Lower lobe of right lung (tissue), 2 donors: ENCODE data around the gene PAF1. TPM values are rescaled to one million over a fixed set of nuclear protein-coding genes. Genes with fewer than 3 reads are reported as not detected.

Source experiments
- ATAC-seq, 2 donors: fragments of 200-7000 bp; cut with Tn5 transposase; one replicate each; pipeline ENCODE4 v1.9.1; 2020 to 2022; ENCODE audit warnings: mild to moderate bottlenecking in 2 of 2, moderate library complexity in 2 of 2
- DNase-seq: peaks from one replicate; pipeline ENCODE4 v3.0.0-alpha.2; 2020
- H3K27ac ChIP-seq: fragments of 200-600 bp; one replicate; pipeline ENCODE4 v1.8.0; 2022
- H3K27me3 ChIP-seq: fragments of 200-600 bp; one replicate; pipeline ENCODE4 v1.8.0; 2022; ENCODE audit warnings: low read depth
- H3K36me3 ChIP-seq: fragments of 200-600 bp; one replicate; pipeline ENCODE4 v1.8.0; 2022; ENCODE audit warnings: mild to moderate bottlenecking
- H3K4me1 ChIP-seq: fragments of 200-600 bp; one replicate; pipeline ENCODE4 v1.8.0; 2022
- H3K4me3 ChIP-seq: fragments of 200-600 bp; one replicate; pipeline ENCODE4 v1.8.0; 2022; ENCODE audit warnings: mild to moderate bottlenecking
- H3K9me3 ChIP-seq: fragments of 200-600 bp; one replicate; pipeline ENCODE4 v1.8.0; 2022
- intact Hi-C: fragments of 100-400 bp; cut with DNase I; formaldehyde crosslinking; loops from one replicate; pipeline ENCODE4 v1.11.0; 2022
- total RNA-seq: library from RNA; stranded (reverse); fragmentation: NEBNext Ultra II Directional; extraction: Animal tissue kit (Norgen Biotek cat#: 25700); gene quantifications from one replicate; pipeline ENCODE4 v1.2.1, GENCODE V29; 2021
- TF ChIP-seq, protein P1 (sequence below): fragments of 200-600 bp; IDR thresholded peaks from one replicate; pipeline ENCODE4 v1.8.0; 2022; ENCODE audit warnings: antibody characterized with exemption, mild to moderate bottlenecking
- donor health status: DM: no; HTN: yes; CAD: no; lungs with severe emphysema.

Gene PAF1
- total RNA-seq, 1 donor from 2014 or later = 33.7 TPM

GRCh38 chr19:39412867-39413271 lies 22.0 kb upstream of the PAF1 start:
- Histone ChIP-seq H3K4me3 (peak overlapping the region; percentile 97), H3K27ac (peak overlapping the region; percentile 100), H3K4me1 (peaks cover 31% of the 10 kb centered on the region), H3K27me3 (no peaks in the 10 kb centered on the region), H3K36me3 (peaks cover 15% of the 10 kb centered on the region), H3K9me3 (no peaks in the 10 kb centered on the region)
- ATAC-seq (no peak), DNase-seq (no peak)
- TF ChIP-seq, protein P1, sequence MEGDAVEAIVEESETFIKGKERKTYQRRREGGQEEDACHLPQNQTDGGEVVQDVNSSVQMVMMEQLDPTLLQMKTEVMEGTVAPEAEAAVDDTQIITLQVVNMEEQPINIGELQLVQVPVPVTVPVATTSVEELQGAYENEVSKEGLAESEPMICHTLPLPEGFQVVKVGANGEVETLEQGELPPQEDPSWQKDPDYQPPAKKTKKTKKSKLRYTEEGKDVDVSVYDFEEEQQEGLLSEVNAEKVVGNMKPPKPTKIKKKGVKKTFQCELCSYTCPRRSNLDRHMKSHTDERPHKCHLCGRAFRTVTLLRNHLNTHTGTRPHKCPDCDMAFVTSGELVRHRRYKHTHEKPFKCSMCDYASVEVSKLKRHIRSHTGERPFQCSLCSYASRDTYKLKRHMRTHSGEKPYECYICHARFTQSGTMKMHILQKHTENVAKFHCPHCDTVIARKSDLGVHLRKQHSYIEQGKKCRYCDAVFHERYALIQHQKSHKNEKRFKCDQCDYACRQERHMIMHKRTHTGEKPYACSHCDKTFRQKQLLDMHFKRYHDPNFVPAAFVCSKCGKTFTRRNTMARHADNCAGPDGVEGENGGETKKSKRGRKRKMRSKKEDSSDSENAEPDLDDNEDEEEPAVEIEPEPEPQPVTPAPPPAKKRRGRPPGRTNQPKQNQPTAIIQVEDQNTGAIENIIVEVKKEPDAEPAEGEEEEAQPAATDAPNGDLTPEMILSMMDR = peak; percentile 4
- intact Hi-C loops = no loop called here

GRCh38 chr19:39412100-39412866 lies 21.4 kb upstream of the PAF1 start, which contains the start of gene PLEKHG2:
PLEKHG2 (plus strand) TSS chr19:39412669; CDS start chr19:39414087, 1,418 bp downstream.
- ATAC-seq = peak; percentile 37 to 66
- Histone ChIP-seq H3K4me3 (peak within 1 kb of the TSS; percentile 97), H3K36me3 (peaks cover 16% of the 10 kb centered on the region), H3K27me3 (no peaks in the 10 kb centered on the region), H3K4me1 (peaks cover 31% of the 10 kb centered on the region), H3K27ac (peak within 1 kb of the TSS; percentile 100), H3K9me3 (no peaks in the 10 kb centered on the region)
- TF ChIP-seq, protein P1 = peak; percentile 83
- intact Hi-C loops = no loop called here
- peak; percentile 97 for DNase-seq

GRCh38 chr19:39411832-39412099 lies 20.9 kb upstream of the PAF1 start:
- peaks cover 16% of the 10 kb centered on the region for H3K36me3 ChIP-seq
- TF ChIP-seq, protein P1 = peak; percentile 94
- peaks cover 31% of the 10 kb centered on the region for H3K4me1 ChIP-seq
- H3K4me3 ChIP-seq = peak overlapping the region; percentile 97
- no peaks in the 10 kb centered on the region for H3K9me3 ChIP-seq
- H3K27me3 ChIP-seq = no peaks in the 10 kb centered on the region
- intact Hi-C loops = no loop called here
- peak overlapping the region; percentile 100 for H3K27ac ChIP-seq
- ATAC-seq (peak; percentile 25 to 40), DNase-seq (peak; percentile 94)

GRCh38 chr19:39411081-39411831 lies 20.4 kb upstream of the PAF1 start:
- H3K9me3 ChIP-seq = no peaks in the 10 kb centered on the region
- H3K4me1 ChIP-seq = peaks cover 31% of the 10 kb centered on the region
- TF ChIP-seq, protein P1 = no peak
- no peaks in the 10 kb centered on the region for H3K27me3 ChIP-seq
- H3K4me3 ChIP-seq = peak overlapping the region; percentile 97
- peaks cover 16% of the 10 kb centered on the region for H3K36me3 ChIP-seq
- peak overlapping the region; percentile 100 for H3K27ac ChIP-seq
- no peak for DNase-seq
- peak in 1 of 2 donors; percentile 1 for ATAC-seq
- intact Hi-C loops = no loop called here

DNA sequence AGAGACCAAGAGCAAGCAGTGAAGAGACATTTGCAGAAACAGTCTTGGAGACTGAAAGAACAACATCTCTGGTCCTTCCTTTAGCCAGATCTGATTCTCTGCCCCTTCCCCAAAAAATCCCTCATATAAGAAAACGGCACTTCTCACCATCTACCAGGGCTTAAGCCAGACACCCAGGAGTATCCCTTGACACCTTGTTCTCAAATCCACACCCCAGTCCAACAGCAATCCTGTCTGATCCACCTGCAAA lies 19.9 kb upstream of the PAF1 start:
- peak overlapping the region; percentile 97 for H3K4me3 ChIP-seq
- intact Hi-C loops = no loop called here

More for the DNA sequence above, 19.9 kb upstream of the PAF1 start:
- TF ChIP-seq, protein P1 = no peak
- H3K4me1 ChIP-seq = peaks cover 34% of the 10 kb centered on the region
- peaks cover 16% of the 10 kb centered on the region for H3K36me3 ChIP-seq
- DNase-seq (no peak), ATAC-seq (no peak)
- no peaks in the 10 kb centered on the region for H3K27me3 ChIP-seq
- H3K27ac ChIP-seq = peak overlapping the region; percentile 100
- H3K9me3 ChIP-seq = no peaks in the 10 kb centered on the region
